Stimulated activated CD4-positive, alpha-beta T cell treated with anti-CD3 and anti-CD28 coated beads, TNF-alpha, amount 100 ng/mL, for 24 hours (primary cell): ENCODE measurements around the gene AGL.
"Not testable (repeated sequence)": the region's sequence is repeated elsewhere in the genome, so short reads cannot be mapped to it uniquely, and the experiment has no call there.

Experiments used
- DNase-seq, 3 experiments: peaks; one replicate each; pipeline ENCODE4 v3.0.0-alpha.2; 2020; ENCODE audit warnings: low read depth in 3 of 3

AGL gene

GRCh38 chr1:99851850-99852454 is 1.8 kb downstream of the AGL start:
- DNase-seq, result no peak

GRCh38 chr1:99852648-99853047 is 2.5 kb downstream of the AGL start:
- no peak for DNase-seq

GRCh38 chr1:99855914-99856450 is 5.8 kb downstream of the AGL start:
- DNase-seq, result no peak

GRCh38 chr1:99857041-99857440 is 6.9 kb downstream of the AGL start:
- DNase-seq, result not testable (repeated sequence)

DNA sequence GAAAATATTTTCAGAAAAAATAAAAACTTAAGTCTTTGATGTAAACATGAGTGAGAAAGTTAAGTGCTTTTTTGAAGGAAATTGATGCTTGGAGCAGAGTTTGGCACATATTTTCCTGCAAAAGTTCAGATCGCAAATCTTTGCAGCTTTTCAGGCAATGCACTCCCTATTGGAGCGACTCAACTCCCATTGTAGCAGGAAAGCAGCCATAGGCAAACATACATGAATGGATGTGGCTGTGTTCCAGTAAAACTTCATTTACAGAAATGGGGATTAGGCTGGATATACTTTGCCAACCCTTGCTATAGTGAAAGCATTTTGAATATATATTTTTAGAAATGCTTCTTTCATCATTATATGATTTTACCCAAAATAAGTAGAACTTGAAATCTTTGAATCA is 8.1 kb downstream of the AGL start:
- DNase-seq, result no peak

DNA sequence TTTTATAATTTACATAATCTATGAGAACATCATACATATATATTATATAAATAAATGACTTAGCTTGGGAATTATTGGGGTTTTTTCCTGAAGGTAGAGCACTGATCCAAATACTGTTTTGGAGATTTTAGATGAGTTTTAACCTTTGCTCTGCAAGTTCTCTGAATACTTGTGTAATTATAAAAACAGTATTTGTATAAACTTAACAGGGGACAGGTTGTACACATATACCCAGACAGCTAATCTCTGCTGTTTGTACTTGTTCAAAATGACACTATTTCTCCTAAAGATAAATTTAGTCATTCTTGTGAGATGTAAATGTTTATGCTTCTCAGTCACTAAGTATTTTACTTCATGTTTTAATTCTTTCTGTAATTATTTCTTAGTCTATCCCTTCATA is 8.7 kb downstream of the AGL start:
- no peak for DNase-seq

DNA sequence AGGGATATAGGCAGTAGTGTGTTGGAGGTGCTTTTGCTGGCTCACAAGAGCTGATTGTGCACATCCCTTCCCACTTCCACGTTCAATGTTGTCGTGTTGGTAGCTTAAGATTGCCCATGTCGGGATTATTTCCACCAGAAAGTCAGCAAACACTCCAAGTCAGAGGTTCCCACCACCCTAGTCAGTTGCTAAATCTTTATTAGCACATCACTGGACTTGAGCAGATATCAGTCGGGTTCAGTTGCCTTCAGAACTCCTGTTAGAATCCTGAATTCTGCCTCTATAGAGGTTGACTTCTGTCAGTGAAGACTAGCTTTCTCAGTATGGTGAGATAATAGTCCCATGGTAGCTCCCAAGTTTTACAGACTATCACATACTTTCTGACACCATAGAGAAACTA is 10.5 kb downstream of the AGL start:
- no peak for DNase-seq

DNA sequence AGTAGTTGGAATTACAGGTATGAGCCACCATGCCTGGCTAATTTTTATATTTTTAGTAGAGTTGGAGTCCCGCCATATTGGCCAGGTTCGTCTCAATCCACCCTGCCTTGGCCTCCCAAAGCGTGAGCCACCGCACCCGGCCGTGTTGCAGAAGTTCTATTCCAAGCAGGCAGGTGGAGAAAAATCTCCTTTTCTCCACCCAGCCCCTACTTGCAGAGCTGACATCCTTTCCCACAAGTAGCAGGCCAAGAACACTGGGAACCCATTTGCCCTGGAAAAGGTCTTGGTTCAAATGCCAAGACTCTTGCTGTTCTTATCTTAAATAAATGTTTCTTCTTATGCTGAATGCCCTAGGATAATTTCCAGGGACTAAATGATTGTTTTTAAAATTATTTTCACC is 17.5 kb downstream of the AGL start:
- no peak for DNase-seq

GRCh38 chr1:99869304-99869703 is 19.1 kb downstream of the AGL start:
- DNase-seq, result no peak

GRCh38 chr1:99869723-99870122 is 19.6 kb downstream of the AGL start:
- no peak for DNase-seq

GRCh38 chr1:99872063-99872462 is 21.9 kb downstream of the AGL start:
- DNase-seq, result no peak

GRCh38 chr1:99877568-99877967 is 27.4 kb downstream of the AGL start:
- no peak for DNase-seq

DNA sequence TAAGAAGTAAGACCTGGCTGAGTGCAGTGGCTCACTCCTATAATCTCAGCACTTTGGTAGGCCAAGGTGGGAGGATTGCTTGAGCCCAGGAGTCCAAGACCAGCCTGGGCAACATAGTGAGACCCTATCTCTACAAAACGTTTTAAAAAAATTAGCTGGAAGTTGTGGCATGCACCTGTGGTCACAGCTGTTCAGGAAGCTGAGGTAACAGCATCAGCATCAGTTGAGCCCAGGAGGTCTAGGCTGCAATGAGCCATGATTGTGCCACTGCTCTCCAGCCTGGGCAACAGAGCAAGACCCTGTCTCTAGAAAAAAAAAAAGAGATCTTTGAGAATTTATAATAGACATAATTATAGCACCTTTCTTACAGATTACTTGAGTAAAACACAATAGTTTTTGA is 36.0 kb downstream of the AGL start:
- no peak for DNase-seq

GRCh38 chr1:99886841-99887240 is 36.7 kb downstream of the AGL start:
- no peak for DNase-seq

GRCh38 chr1:99887890-99888289 is 37.7 kb downstream of the AGL start:
- no peak for DNase-seq

DNA sequence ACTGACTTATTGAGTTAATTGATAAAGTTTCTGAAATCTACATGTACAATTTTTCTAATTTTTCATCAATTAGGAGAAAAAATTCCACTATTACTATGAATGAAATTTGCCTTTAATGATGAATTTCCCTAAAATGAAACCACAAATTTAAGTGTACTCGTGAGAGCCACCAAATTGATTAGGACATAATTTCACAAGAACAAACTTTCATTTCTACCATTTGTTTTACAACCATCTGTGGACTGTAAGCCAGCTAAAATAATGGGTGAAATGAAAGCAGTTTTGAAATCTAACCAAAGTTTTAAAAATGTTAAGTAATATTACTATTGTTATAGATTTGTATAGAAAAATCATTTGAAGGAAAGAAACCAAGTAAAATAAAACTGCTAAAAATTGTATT is 41.8 kb downstream of the AGL start:
- DNase-seq, result no peak

- not testable (repeated sequence) for DNase-seq
Observed at GRCh38 chr1:99903278-99903677, 53.1 kb downstream of the AGL start.

GRCh38 chr1:99906535-99906934 is 56.4 kb downstream of the AGL start:
- no peak for DNase-seq

- no peak for DNase-seq
Observed at GRCh38 chr1:99917214-99917613, 67.1 kb downstream of the AGL start.

DNA sequence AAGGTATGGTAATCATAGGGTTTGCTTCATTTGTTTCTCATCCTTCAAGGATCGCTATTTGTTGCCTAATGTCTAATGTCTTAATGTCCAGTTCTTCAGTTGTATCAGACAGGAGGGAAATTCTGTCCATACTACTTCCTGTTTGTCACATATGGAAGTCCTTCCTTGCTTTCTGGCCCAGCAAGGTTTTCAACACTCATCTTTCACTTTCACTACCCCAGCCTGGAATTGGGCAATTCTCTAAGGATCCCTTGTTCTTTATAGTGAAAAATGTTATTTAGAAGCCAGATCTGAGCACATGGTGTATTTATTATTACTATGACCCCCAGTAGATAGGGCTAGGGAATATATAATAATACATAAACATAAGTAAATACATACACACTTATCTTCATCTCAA is 69.1 kb downstream of the AGL start:
- DNase-seq, result no peak

GRCh38 chr1:99934801-99935200 is 84.6 kb downstream of the AGL start:
- no peak for DNase-seq

- DNase-seq, result no peak
Observed at GRCh38 chr1:99935534-99935933, 85.4 kb downstream of the AGL start.

- no peak for DNase-seq
Observed at GRCh38 chr1:99936071-99936470, 85.9 kb downstream of the AGL start.

DNA sequence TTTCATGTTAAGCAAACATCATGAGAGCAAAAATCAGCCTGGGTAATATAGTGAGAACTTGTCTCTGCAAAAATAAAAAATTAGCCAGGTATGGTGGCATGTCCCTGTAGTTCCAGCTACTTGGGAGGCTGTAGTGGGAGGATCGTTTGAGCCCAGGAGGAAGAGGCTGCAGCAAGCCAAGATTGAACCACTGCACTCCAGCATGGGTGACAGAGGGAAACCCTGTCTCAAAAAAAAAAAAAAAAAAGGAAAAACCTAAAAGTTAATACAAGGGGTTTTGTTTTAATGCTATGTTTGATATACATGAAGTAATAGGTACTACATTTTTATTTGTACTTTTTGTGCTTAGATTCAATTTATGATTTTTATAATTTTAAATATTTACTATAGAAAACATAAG is 92.6 kb downstream of the AGL start:
- no peak for DNase-seq
